SKM-1 treated with dmso at 0.1 percent for 144 hours (cell line): ENCODE data around the gene SLC4A3.

ENCODE experiments used
- DNase-seq: peaks from one replicate; lab custom pipeline; 2025; ENCODE audit not compliant: unreplicated experiment; lab: John Stamatoyannopoulos, UW

The SLC4A3 gene

DNA sequence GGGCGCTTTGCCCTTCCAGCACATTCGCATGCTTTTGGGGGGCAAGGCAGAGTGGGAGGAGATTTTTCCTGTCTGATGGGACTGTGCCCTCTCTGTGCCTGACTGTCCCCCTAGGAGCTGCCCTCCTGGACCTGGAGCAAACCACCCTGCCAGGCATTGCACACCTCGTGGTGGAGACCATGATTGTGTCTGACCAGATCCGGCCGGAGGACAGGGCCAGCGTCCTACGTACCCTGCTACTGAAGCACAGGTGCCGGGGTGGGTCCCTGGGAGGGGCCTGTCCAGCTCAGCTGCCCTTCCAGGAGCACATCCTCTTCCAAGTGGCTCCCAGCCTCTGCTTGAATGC is 5.3 kb downstream of the SLC4A3 start:
- DNase-seq = no peak

- peak; percentile 79 for DNase-seq
Observed at GRCh38 chr2:219633276-219634065, 6.0 kb downstream of the SLC4A3 start.

- DNase-seq = no peak
Observed at GRCh38 chr2:219634171-219634940, 6.9 kb downstream of the SLC4A3 start.

GRCh38 chr2:219634951-219635751 is 7.7 kb downstream of the SLC4A3 start:
- no peak for DNase-seq

DNA sequence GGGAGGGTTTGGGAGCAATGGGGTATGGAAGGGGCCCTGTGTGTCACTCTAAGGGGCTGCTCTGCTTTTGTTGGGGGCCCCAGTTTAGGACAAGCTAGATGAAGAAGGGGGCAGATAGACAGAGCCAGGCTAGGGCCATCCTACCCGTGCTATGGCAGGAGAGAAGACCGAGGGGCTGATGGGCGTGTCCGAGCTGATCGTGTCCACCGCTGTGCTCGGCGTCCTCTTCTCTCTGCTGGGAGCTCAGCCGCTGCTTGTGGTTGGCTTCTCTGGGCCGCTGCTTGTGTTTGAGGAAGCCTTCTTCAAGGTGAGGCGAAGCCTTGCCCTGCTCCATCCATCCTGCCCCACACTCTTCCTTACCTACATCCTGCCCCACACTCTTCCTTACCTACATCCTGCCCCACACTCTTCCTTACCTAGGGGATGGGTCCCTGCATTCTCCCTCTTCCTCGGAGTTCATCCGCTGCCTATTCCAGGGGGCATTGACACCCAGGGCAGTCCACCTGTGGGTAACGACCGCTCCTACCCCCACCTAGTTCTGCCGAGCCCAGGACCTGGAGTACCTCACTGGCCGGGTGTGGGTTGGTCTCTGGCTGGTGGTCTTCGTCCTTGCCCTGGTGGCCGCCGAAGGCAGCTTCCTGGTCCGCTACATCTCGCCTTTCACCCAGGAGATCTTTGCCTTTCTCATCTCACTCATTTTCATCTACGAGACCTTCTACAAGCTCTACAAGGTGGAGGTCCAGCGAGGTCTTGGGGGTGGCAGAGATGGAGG is 8.9 kb downstream of the SLC4A3 start:
- DNase-seq = no peak

GRCh38 chr2:219636941-219637841 is 9.8 kb downstream of the SLC4A3 start:
- DNase-seq = no peak

DNA sequence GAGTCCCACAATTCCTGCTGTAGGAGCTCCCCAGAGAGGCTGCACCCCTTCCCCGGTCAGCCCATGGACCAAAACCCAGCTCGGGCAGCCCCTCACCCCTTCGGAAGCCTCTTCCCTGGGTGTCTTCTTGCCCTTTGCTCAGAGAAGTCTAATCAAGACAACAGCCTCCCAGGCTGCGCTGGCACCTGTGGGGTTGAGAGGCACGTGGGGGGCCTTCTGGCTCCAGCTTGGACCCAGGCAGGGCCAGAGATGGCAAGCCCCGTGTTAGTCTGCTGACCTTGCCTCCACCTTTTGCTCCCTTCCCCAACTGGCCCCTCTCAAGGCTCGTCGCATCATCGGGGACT is 10.4 kb downstream of the SLC4A3 start:
- DNase-seq = no peak

- DNase-seq = no peak
Observed at GRCh38 chr2:219638217-219638947, 11.0 kb downstream of the SLC4A3 start.

DNA sequence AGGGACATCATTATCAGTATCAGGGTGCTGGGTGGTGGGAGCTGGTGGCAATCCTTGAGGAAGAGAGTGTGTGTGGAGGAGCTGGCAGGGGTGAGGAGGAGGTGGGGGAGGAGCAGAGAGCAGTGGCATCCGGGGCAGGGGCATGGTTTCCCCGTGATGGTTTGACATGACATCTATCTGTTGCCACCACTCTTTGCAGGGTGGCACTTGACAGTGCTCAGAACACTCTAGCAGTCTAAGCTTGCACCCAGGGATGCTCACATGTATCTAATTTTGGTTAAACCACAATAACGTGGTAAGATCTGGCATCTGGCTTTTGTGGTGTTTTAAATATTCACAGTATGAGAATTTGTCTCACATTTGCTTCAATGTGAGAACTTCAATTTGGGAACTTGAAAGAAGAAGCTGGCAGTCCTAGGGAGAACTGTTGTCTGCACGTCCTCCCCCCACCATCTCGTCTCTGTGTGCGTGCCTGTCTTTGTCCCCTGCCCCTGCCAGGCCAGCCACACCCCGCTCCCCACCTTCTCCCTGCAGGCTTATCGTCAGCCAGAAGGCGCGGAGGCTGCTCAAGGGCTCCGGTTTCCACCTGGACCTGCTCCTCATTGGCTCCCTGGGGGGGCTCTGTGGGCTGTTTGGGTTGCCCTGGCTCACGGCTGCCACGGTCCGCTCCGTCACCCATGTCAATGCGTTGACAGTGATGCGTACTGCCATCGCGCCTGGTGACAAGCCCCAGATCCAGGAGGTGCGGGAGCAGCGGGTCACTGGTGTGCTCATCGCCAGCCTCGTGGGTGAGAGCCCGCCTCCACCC is 11.7 kb downstream of the SLC4A3 start:
- no peak for DNase-seq

DNA sequence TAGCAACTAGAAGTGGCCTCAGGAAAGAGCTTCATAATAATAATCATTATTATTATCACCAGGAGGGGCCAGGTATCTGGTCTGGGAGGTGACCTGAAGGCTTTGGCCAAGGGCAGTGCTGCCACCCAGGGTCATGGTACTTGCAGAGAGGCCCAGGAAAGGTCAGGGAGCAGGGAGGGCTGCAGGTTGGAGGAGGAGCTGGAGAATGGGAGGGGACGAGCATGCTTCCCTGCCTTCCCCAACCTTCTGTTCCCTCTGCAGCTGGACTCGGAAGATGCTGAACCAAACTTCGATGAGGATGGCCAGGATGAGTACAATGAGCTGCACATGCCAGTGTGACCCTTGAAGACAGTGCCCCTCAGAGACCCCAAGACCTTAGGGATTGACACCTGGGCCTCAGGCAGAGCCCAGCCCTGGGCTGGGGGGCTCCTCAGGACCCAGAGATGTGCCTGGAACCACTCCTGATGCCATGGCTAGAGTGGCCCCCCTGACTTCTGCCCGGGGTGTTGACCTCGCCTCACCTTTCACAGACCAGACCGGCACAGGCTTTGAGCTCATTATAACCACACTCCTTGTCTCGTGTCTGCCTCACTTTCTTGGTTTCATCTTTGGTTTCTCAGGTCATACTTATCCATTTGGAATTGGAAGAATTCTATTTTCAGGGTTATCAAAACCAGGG is 14.1 kb downstream of the SLC4A3 start:
- no peak for DNase-seq

DNA sequence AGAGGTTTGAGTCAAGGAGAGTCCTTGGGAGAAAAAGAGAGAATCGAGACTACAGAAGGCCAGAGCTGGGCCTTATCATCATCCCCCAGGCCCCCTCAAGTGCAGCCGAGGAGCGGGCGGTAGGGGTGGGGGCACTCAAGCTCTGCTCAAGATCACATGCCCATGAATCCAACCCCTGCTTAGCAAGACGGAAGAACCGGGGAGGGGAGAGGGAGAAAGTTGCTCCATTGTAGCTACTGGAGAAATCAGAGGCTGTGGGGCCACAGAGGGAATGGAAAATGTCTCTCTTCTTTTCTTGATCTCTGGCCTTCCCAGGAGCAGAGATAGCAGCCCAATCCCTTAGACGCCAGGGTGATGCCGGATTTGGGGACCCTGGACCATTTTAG is 14.6 kb downstream of the SLC4A3 start:
- no peak for DNase-seq

GRCh38 chr2:219642465-219643083 is 15.1 kb downstream of the SLC4A3 start:
- peak; percentile 97 for DNase-seq

GRCh38 chr2:219643084-219643473 is 15.6 kb downstream of the SLC4A3 start:
- no peak for DNase-seq

DNA sequence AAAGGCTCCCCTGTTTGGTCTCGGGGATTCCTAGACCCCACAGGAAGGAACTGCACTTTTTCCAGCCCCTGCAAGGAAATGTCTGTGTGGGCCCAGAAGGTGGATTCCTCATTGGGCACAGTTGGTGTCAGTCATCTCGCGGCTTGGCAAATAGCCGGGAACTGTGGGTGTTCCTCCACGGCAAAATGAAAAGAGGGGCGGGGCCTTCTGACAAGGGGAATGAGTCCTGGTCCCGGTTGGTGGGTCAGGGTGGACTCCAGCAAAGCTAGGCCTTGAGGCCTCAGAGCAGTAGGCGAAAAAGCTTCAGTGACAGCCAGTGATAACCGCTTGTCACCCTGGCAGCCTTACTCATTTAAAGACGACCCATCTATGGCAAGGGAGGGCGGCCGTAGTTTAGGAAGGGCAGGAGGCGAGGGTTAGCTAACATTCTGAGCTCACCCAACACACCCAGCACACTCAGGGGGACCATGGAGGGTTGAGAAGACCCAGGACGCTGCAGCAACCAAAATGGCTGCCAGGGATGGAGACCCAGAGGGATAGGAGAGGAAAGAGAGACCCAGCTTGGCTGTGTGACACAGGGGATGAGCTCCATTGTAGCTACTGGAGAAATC is 16.5 kb downstream of the SLC4A3 start:
- no peak for DNase-seq

DNA sequence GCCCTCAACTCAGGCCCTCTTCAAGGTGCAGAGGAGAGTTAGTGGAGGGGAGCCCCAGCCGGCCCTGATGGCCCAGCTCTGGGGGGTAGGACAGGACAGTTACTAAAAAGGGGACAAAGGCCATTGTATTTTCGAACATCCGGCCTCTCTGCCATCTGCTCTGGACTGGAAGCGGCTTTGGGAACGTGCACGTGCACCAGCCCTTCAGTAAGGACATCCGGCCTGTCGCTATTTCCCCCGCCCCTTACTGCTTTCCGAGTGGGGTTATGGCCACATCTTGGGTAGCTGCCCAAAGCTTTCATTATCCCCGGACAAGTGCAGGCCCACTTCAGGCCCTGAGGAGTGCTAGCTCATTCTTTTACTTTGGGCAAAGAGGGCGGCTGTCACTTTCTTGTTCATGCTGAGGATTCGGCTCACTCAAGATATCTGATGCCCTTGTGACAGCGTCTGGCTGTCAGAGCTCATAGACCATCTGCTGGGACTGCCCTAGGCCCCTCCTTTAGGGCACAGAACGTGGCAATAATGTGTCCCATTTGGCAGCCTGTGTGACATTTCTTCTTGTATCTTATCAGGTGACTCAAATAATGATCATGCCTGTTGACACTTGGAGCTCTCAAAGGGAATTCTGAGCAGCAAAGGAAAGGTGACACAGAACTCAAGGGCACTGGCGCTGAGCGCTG is 17.5 kb downstream of the SLC4A3 start:
- no peak for DNase-seq

GRCh38 chr2:219645631-219646527 is 18.4 kb downstream of the SLC4A3 start:
- no peak for DNase-seq
